HG03460 (cell line): ENCODE results near the gene TPRG1.
A peak's percentile ranks its signal among the peaks of the same experiment; 100 is the strongest.
"Not testable (repeated sequence)": the region's sequence is repeated elsewhere in the genome, so short reads cannot be mapped to it uniquely, and the experiment has no call there.

Source experiments
- ATAC-seq: cut with Tn5 transposase; IDR thresholded peaks from one replicate; pipeline ENCODE4 v1.9.1; 2021; ENCODE audit not compliant: unreplicated experiment

TPRG1 gene

DNA sequence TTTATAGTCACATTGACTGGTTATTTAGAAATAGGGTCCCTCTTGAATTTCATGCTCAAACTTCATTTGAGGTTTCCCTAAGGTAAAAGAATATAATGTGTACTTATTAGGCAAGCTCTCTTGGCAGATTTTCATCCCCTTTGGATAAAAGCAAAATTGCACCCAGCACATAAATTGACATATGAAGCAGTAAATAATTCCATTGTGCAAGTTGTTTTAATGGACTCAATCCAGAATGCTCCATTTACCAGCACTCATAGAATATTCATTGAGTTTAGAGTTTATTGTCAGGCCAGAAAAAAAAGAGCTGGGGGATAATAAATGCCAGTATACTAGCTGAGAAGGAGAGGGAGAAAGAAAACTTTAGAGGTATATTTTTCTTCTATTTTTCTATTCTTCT lies 136.8 kb downstream of the TPRG1 start:
- ATAC-seq, result no peak

DNA sequence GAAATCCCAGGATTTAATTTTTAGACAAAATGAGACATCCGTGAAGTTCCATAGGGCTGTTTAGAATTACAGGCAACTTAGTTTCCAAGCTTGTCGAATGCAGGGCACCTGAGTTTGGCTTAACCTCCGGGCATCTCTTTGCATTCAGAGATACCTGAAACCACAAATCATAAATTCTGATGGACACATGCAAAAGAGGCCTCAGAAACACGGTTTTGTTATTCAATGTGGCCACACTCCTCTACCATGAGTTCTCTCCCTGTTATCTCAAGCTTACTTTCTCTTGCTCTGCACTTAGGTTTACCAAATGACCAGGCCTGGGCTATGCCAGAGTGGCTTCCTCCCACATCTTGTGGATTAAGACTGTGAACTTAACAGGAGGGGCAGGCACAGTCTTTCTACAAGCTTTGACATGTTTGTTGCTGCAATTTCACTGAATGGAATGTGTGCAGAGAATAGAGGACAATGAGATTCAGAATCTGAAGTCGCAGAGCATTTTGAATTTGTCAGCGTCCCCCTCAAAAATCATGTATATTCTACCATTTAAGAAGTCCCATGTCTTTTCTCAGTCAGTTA lies 137.7 kb downstream of the TPRG1 start:
- no peak for ATAC-seq

DNA sequence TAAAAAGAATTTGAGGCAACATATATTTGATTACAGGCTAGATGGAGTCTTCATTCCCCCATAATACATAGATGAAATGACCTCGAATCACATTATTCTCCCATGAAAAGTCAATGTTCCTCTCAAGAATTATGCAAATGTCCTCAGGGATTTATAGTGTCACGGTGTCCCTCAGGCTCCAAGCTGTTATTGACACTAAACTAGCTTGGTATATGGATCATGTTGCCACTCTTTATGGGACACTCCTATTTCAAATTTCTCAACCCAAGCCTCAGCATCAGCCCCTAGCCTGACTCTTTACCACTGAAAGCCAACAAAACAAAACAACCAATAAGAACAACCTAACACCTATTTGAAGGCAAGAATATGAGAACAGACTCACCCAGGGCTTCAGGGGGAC lies 139.8 kb downstream of the TPRG1 start:
- no peak for ATAC-seq

DNA sequence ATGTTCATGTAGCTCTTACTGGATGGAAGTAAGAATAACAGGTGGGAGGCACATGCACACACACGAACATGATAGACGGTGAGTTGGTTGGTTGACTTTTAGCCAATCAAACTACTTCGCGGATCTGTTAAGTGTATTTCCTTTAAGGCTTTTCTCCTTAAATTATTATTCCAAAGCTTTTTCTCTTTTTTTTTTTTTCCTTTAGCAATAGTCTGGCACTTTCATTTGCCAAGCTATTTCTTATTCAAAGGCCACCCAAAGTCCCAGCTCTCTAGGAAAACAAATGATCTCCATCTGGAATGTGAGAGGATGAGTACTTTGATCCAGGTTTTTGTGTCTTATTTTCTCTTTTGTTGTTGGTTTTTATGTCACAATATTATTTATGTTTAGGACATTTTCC lies 141.1 kb downstream of the TPRG1 start:
- no peak for ATAC-seq

DNA sequence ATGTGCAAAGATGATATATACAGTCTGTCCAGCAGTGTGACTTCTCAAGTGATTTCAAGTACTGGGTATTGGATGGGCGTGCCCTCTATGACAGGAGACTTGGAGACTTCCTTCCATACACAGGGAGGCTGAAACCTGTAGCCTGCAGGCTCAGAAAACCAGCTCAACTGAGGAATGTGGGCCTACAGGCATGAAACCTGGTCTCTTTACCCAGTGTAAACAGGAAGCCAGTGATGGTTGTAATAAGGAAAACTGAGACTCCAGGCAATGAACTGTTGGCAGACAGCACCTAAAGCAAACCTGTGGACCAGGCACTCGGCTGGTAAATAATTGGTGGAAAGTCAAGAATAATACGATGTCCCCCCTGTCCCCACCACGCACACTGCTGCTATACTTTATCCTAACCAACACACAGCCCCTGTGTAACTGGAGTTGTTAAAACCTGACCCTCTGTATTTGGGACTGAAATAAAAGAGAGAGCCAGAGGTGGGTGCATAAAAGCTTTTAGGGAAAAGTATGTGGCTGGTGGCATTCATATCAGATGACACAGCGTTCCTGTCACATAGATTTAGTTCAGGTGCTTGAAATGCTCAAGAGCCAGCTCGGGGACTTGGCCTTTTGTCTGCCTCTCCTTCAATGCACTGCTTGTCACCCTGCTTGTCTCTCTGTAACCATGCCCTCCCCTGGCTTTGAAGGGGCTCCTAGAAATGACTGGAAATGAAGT lies 144.7 kb downstream of the TPRG1 start:
- no peak for ATAC-seq

DNA sequence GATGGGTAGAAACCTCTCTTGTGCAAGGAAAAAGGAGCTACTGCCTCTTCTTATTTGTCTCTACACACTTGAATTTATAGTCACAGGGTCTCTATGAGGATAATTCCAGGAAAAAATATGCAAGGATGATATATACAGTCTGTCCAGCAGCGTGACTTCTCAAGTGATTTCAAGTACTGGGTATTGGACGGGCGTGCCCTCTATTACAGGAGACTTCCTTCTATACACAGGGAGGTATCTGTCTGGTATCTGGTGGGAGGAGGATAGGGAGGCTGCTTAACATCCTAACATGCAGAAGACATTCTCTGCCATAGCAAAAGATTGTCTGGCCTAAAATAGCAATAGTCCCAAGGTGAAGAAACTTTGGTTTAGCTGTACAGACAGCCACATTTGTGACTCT lies 146.1 kb downstream of the TPRG1 start:
- ATAC-seq, result no peak

DNA sequence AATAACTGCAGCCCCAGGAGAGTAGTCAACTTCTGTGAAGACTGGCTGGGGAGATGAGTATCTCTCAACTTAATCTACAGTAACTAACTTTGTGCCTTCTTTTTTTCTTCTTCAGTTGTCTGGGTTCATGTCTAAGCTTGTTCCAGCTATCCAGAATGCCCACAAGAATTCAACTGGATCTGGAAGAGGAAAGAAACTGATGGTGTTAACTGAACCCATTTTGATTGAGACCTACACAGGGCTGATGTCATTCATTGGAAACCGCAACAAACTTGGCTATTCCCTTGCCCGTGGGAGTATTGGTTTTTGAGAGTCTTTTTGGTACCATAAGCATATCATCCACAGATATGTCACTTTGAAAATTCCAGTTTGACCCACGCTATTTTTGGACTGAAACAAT lies 148.7 kb downstream of the TPRG1 start:
- ATAC-seq, result no peak

DNA sequence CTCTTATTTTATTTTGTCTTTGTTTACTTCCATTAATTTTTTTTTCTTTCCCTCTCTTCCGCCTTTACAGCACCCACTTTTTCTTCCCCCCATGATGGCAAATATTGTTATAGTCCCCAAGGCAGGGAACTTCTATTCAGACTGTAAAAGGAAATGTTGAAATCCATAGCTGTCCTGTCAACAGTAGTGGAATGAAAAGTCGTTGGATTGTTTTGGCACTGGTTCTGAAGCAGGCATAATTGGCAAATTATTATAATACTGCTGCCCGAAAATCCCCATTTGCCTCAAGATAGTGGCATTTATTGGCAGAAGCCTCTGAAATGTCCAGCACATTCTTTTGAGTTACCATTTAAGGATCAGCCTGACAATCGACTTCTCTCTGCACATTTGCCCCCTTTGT lies 150.6 kb downstream of the TPRG1 start:
- no peak for ATAC-seq

DNA sequence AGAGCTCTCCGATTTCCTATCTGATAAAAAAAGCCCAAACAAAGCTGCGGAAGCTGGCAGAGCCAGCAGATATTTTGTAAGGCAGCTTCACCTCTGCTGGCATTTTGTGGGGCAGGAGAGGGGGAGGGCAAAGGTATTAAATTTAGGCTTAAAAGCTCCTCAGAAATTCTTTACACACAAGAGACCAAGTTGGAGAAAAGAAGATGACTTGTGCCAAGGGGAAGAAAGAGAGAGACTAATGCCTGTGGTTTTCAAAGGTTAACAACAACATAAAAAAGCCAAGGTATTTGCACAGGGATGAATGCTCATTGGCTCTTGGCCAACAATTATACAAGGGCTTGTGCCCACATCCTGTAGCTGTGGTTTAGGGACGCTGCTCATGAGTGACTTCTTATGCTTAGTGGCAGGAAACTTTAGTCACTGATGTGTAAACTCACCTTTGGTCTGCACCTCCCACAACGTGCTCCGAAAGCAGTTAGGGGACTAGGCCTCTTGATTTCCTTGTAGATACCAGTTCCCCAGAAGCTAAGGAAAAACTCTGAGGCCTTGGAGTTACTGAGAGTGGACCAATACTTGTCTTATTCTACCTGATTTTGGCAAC lies 152.9 kb downstream of the TPRG1 start:
- peak; percentile 100 for ATAC-seq

DNA sequence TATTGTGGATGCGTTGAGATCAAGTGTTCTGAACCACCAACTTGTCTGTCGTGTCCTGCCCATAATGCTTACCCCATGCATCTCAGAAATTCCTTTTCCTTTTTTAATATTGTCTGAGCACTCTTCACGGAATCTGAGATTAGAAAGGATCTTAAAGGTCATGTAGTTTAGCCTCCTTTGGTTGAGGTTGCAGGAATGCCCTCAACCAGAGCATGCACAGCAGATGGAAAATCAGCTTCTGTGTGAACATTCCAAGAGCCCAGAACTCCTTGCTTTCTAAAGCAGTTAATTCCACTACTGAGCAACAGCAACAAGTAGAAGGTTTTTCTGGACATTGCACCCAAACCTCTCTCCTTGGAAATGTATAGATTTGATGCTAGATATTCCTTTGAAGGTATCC lies 153.7 kb downstream of the TPRG1 start:
- no peak for ATAC-seq

DNA sequence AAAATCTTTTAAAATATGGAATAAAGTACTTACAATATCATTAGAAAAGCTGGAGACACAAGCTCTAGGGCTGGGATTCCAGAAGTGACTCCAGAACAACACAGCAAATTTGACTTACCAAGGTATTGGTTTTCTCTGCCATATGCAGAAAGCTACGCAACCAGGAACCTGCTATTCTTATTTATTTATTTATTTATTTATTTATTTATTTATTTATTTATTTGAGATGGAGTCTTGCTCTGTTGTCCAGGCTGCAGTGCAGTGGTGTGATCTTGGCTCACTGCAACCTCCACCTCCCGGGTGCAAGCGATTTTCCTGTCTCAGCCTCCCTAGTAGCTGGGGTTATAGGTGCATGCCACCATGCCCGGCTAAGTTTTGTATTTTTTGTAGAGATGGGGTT lies 157.9 kb downstream of the TPRG1 start:
- not testable (repeated sequence) for ATAC-seq

DNA sequence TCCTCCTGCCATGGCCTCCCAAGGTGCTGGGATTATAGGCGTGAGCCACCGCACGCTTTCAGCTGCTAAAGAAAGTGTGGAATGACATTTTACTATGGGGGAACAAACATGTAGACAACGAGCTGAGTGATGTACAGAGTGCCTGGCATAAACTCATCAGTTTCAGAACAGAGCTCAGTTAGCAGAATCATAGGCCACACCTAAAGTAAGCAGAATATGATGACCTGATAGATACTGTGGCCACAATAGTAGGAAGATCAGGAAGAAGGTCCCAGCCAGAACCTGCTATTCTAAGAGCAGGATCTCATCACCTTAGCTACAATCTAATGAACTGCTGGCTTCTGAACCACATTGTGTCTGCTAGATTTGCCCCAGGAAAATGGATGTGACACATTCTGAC lies 158.3 kb downstream of the TPRG1 start:
- ATAC-seq, result no peak

DNA sequence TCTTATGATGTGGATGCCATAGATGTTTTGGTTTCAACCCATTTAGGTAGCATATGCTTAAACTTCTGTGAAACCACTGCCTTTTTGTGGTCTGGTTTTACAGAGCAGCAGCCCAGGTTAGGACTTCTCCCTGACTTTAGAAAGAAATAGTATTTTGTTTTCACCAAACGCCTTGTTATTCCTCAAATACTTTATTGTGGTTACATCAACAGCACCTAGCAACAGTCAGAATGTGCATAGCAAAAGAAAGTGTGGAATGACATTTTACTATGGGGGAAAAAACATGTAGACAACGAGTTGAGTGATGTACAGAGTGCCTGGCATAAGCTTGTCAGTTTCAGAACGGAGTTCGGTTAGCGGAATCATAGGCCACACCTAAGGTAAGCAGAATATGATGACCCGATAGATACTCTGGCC lies 159.2 kb downstream of the TPRG1 start:
- no peak for ATAC-seq

DNA sequence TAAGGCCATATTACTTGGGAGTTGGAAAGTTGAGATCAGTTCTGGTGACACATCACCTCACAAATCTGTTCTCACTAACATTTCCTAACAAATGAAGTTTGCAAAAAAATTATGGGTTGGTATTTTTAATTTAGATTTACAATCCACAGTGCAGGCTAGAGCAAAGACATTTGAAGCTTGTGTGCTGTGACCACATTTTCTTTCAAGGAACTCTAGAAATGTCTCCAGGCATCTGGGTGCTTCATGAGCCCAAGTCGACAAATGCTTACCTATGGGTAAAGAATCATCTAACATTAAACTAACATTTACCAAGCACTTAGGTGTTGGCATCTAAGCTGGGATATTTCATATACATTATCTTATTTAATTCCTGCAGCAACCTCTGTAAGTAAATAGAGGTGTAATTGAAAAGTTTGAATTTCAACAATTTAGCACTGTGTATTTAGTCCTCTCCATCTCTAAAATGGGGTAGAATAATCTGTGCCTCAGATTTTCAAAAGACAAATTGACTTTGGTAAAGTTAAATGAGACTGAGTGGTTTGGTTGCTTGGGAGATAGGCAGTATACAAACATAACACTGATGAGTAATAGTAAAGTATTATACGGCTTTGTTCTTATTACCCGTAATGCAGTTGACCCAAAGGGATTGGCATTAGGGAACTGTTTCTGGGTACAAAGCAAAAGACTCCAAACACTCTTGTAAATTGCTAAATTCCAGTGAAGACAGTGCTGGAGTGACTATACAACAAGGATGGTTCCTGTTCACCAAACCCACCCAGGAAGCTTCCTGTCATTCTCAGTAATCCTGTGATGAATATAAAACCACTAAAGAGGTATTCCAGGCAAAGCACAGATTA lies 162.5 kb downstream of the TPRG1 start:
- ATAC-seq, result no peak

DNA sequence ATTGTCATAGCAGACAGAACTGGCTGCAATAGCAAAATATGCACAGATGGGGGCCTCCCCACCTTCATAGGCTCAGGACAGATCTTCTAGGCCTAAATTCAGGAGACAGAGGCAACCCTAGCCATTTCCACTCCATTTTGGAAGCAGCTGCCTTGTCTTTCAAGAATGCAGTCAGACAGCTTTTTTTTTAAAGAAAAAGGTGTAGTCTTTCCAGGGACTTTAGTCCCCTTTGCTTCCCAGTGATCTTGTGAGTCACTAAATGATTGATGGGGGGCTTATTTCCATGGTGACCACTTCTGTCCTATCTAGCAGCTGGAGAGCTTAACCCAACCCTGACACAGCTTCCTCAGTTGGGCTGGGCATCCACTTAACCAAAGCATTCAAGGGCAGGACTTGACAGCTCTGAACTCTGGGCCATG lies 165.9 kb downstream of the TPRG1 start:
- ATAC-seq, result no peak

DNA sequence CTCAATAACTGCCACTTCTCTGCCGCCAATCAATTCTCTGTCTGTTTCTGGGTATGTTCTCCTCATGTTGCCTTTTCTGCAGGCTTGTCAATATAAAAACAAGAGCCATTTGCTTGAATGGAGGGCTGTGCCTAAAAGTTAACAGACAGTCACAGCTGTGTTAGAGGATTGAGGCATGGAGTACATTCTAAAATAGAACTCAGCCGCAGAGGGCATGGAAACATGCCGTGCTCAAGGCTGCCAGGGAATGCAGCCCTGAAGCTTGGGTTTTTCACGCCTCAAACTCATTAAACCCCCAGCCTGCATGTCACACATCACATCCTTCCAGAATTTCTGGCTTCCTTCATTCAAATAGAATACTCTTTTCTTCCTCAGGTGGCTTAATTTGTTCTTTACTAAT lies 166.6 kb downstream of the TPRG1 start:
- ATAC-seq, result no peak

DNA sequence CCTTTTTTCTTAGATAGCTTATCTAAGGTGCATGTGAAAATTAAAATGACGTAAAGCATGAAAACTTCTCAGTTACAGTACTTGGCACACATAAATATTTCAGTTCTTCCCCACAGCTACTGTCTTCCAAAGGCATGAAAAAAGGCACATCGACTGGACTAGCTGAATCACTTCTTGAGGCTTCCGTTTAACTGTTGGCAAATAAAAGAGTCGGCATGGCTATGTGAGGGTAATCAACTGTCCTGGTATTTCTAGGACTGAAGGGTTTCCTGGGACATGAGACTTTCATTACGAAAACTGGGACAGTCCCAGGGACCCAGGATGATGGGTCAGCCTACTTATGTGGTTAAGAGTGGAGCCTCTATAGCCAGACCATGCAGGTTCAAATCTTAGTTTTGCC lies 168.2 kb downstream of the TPRG1 start:
- ATAC-seq, result no peak

DNA sequence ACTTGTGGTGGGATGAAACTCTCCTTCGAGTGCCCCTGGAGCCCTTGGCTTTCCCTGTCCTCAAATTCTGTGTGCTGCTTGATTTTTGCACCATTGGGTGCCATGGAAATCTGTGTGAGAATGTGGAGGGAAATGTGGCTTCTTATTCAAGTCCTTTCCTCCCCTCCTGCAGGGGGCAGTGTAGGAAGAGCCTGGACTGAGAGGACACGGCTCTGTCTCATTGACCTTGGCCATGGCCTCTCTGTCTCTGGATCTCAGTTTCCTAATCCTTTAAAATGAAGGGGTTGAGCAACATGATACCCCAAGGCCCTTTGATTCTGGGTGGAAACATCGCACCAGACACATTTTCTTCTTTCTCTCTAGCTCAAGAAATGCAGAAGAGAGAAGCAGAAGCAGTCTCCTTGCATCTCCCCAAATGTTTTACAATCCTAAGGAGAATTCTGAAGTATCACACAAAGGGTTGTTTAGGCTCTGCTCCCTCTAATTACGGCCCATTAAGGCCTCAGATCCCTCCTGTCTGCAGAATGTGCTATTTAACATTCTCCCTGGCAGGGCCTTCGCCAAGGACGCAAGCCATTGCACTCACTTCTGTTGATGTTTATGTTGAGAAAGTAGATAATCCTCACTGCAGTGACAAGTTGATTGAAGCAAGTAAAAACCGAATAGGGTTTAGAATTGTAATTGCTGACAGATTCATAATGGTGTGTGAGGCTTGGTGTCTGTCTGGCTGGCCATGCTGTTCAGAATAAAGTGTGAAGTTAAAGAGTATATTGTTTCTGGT lies 169.1 kb downstream of the TPRG1 start:
- no peak for ATAC-seq

DNA sequence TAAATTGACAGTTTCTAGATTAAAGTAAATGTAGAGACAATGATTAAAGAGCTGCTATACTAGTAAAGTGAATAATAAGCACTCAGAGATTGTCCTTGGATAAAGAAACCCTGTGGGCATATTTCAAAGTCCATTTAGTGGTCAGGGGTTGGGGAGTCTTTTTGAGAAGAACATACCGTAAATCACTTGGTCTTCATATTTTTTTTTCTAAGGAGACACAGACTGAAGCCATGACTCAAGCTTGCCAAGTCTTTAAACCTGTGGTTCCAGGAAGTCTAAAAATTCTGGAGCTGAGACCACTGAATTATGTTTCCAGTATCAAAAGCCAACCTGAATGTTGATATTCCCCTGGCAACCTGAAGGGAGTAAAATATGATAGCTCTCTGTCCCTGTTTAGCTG lies 171.0 kb downstream of the TPRG1 start:
- ATAC-seq, result no peak

DNA sequence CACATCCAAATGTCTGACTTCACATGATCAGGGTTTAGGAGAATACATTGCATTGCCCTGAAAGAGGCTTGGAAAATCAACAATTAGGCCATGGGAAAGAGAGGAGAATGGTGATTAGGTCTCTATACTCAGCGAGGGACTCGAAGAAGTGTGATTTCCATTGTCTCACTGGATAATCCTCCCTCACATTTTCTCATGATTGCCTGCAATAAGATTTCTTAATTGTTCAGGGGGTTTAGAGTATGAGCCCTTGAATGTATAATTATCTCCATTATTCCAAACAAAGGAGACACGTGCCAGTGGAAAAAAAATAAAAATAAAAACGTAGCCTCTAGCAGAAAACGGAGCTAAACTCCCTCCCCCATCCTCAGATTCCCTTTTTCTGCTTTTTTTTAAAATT lies 173.2 kb downstream of the TPRG1 start:
- ATAC-seq, result no peak

DNA sequence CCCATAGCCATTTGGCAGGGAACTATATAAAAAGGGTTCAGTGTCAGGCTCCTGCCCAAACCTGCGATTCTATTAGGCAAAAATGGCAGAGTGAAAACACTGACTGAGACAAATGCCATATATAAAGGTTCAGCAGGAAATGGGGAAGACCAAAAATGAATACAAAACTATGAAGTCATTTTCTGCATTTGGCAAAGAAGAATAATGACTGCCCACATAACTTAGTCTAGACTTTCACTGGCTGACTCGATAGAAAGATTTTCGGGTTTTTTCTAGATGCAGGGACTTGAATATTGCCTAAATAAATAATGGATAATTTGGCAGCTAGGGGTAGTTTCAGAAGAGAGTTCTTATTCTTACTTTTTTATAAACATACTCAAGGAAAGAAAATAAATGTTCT lies 178.0 kb downstream of the TPRG1 start:
- no peak for ATAC-seq
